ENCODE measurements around the gene RAB11FIP4. TPM values are rescaled to one million over a fixed set of nuclear protein-coding genes. Genes with fewer than 3 reads are reported as not detected.

RAB11FIP4 gene
- total and polyA plus RNA-seq, 8 donors, result 4.7 to 121 (median 11.7) TPM

DNA sequence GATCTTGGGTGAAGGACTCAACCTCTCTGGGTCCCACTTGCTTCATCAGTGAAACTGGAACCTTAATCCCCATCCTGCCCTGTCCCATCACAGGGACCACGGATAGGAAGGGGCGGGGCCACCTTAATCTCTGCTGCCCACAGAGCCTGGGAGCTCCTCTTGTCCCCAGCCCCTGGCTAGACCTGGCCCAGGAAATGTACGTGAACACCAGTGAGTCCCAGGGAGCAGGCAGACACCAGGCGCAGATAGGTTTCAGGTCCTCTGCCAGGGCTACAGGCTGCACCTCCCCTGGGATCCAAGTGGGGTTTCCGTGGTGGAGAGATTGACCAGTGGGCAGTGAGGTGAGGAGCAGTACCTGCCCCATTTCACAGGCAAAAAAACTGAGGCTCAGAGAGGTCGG lies 21.0 kb downstream of the RAB11FIP4 start:
- H3K9me3 ChIP-seq, result no peaks in the 10 kb centered on the region
- 42 to 72% (median 70%) methylated on average over 4 to 6 of the region's 6 CpGs for WGBS, 5 donors

DNA sequence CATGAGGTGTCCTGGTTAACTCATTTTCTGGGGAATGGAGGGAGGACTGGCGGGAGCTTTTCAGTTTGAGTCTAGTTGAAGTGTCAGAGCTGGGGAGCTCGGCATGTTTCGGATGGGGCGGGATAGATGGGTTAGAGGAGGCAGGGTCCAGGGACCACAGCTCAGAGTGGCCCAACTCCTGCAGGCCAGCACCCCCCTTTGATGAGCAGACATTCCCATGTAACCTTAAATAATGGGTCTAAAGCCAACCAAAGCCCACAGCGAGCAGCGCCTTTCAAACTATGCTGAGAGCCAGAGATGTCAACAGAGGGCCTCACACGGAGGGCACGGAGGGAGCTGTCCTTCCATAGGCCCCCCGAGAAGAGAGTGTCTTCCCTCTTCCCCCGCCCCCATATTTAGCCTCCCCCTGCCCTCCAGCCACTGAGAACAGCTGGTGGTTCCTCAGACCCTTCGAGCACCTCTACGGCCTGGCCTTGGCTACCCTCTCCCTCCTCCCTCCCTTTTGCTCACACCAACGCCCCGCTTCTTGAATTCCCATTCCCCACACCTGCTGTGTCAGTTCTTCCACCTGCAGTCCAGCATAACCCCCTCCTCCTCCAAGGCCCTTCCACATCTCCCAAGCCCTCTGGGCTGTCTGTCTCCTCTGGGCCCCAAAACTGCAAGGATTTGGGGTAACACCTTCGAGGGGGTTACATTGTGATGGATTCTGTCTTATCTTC lies 21.8 kb downstream of the RAB11FIP4 start:
- 58 to 63% (median 61%) methylated on average over 9 to 15 of the region's 15 CpGs for WGBS, 5 donors
- TF ChIP-seq EP300 (IDR thresholded peaks at IDR 0.05) (no peak), POLR2A (IDR thresholded peaks at IDR 0.05) (no peak)
- Histone ChIP-seq H3K27ac (no peak overlapping the region), H3K36me3 (no peaks in the 10 kb centered on the region), H3K27me3 (peaks cover 0 to 19% (median 0%) of the 10 kb centered on the region in 3 donors), H3K4me1 (peaks cover 0 to 9% (median 0%) of the 10 kb centered on the region in 4 donors), H3K4me3 (no peak overlapping the region), H3K9me3 (no peaks in the 10 kb centered on the region)
- no peak for DNase-seq
- intact Hi-C loops (cut with DNase I; ENCODE audit: low total_unique reads), result no loop called here

More for the DNA sequence above, 21.0 kb downstream of the RAB11FIP4 start:
- no peak overlapping the region for H3K4me3 ChIP-seq
- H3K27me3 ChIP-seq, result peaks cover 0 to 19% (median 0%) of the 10 kb centered on the region in 3 donors
- H3K27ac ChIP-seq, result no peak overlapping the region
- TF ChIP-seq EP300 (IDR thresholded peaks at IDR 0.05) (no peak), POLR2AphosphoS5 (IDR thresholded peaks at IDR 0.05) (no peak)
- TF ChIP-seq, protein P1, sequence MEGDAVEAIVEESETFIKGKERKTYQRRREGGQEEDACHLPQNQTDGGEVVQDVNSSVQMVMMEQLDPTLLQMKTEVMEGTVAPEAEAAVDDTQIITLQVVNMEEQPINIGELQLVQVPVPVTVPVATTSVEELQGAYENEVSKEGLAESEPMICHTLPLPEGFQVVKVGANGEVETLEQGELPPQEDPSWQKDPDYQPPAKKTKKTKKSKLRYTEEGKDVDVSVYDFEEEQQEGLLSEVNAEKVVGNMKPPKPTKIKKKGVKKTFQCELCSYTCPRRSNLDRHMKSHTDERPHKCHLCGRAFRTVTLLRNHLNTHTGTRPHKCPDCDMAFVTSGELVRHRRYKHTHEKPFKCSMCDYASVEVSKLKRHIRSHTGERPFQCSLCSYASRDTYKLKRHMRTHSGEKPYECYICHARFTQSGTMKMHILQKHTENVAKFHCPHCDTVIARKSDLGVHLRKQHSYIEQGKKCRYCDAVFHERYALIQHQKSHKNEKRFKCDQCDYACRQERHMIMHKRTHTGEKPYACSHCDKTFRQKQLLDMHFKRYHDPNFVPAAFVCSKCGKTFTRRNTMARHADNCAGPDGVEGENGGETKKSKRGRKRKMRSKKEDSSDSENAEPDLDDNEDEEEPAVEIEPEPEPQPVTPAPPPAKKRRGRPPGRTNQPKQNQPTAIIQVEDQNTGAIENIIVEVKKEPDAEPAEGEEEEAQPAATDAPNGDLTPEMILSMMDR (IDR thresholded peaks at IDR 0.05), result no peak
- intact Hi-C loops (cut with DNase I; ENCODE audit: low total_unique reads), result no loop called here
- no peak for DNase-seq
- peaks cover 0 to 9% (median 0%) of the 10 kb centered on the region in 4 donors for H3K4me1 ChIP-seq
- H3K36me3 ChIP-seq, result no peaks in the 10 kb centered on the region

DNA sequence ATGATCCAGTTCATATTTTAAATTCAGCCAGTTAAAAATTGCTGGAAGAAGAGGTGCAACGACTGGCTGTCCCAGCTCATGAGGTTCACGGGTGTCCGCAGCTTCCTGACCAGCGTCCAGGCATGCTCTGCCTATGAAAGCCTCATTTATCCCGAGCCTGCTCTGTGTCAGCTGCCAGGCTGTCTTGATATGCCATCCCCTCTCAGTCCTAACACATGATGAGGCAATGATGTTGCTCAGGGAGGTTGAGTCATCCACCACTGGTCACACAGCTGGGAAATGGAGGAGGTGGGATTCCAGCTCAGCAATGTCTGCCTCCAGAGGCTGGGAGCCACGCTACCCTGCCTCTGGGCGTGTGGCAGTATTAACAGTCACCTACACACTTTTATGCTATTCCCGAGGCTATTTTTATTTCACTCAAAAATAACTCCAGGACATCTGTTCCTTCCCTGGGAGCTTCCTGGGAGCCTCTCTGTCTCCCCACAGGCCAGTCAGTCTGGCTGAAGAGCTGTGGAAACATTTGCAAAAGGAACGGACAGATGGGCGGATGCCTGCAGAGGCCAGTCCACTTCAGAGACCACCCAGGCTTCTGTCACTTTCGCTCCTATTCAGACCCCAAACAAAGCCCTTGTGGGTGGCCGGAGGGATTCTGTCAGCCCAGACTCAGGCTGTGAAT lies 22.5 kb downstream of the RAB11FIP4 start:
- WGBS, 5 donors, result 55 to 62% (median 58%) methylated on average over 12 of the region's 12 CpGs
- Histone ChIP-seq H3K4me3 (no peak overlapping the region), H3K27me3 (peaks cover 0 to 19% (median 0%) of the 10 kb centered on the region in 3 donors), H3K36me3 (no peaks in the 10 kb centered on the region), H3K4me1 (peaks cover 0 to 9% (median 0%) of the 10 kb centered on the region in 4 donors), H3K9me3 (no peaks in the 10 kb centered on the region), H3K27ac (no peak overlapping the region)
- TF ChIP-seq POLR2AphosphoS5 (IDR thresholded peaks at IDR 0.05) (no peak), EP300 (IDR thresholded peaks at IDR 0.05) (no peak)
- TF ChIP-seq, protein P1 (IDR thresholded peaks at IDR 0.05), result no peak
- no peak for DNase-seq
- intact Hi-C loops (cut with DNase I; ENCODE audit: low total_unique reads), result no loop called here

DNA sequence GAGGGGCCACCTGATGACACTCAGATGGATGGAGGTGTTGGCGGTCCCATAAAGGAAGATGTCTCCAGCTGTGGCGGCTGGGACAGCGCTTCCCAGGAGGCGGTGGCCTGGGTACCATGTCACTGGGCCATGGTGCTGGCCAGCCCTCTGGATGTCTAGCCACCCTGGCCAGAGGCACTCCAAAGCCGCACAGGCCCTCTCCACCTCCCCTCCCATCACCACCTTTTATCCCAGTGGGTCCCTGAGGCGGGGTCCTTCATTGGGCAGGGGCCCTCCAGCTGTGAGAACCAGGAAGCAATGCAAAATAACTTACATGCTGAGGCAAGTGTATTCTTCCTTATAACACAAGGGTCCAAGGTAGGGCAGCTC lies 23.1 kb downstream of the RAB11FIP4 start:
- no peak for TF ChIP-seq POLR2AphosphoS5 (IDR thresholded peaks at IDR 0.05)
- TF ChIP-seq, protein P1 (IDR thresholded peaks at IDR 0.05), result no peak
- TF ChIP-seq POLR2A (IDR thresholded peaks at IDR 0.05), result no peak
- TF ChIP-seq EP300 (IDR thresholded peaks at IDR 0.05), result no peak
- H3K36me3 ChIP-seq, result no peaks in the 10 kb centered on the region
- H3K4me3 ChIP-seq, result no peak overlapping the region
- peaks cover 0 to 19% (median 0%) of the 10 kb centered on the region in 3 donors for H3K27me3 ChIP-seq
- no peak overlapping the region for H3K27ac ChIP-seq
- no peak for DNase-seq
- no peaks in the 10 kb centered on the region for H3K9me3 ChIP-seq
- WGBS, 5 donors, result 72 to 84% (median 76%) methylated on average over 4 to 6 of the region's 6 CpGs
- peaks cover 0 to 9% (median 0%) of the 10 kb centered on the region in 4 donors for H3K4me1 ChIP-seq
- intact Hi-C loops (cut with DNase I; ENCODE audit: low total_unique reads), result no loop called here

Data from stomach (tissue), 9 donors.